Common myeloid progenitor, CD34-positive (primary cell): ENCODE results near the gene RHOD.

ENCODE experiments used
- CTCF ChIA-PET: fragments of 350-600 bp; sonication (Branson Sonifier 250); formaldehyde crosslinking; loops from one replicate; lab custom pipeline; 2021; ENCODE audit warnings: antibody characterized with exemption; lab: Charles Lee
- POLR2A ChIA-PET: fragments of 350-600 bp; sonication (Branson Sonifier 250); formaldehyde crosslinking; loops from one replicate; lab custom pipeline; 2021; ENCODE audit warnings: antibody characterized with exemption; lab: Charles Lee
- DNase-seq, 3 donors: peaks; one replicate each; pipeline versions ENCODE4 v3.0.0 to v3.0.0-alpha.2; 2013
- H3K27ac ChIP-seq, 2 experiments: 1 replicate in 1 of 2; 2 replicates in 1 of 2; pipeline ENCODE4 v1.7.0; 2013; ENCODE audit warnings: inconsistent platforms in 2 of 2, low read length in 2 of 2, mild to moderate bottlenecking in 2 of 2, low read depth in 1 of 2, moderate library complexity in 1 of 2; ENCODE audit not compliant: severe bottlenecking in 2 of 2, insufficient read depth in 1 of 2, poor library complexity in 1 of 2
- H3K27me3 ChIP-seq, 5 experiments: replicated peaks in 2 of 5; 1 replicate in 3 of 5; 2 replicates in 2 of 5; pipeline versions ENCODE4 v1.6.1 to v1.7.0; 2013; ENCODE audit warnings: low read length in 4 of 5, mild to moderate bottlenecking in 2 of 5, moderate library complexity in 2 of 5, inconsistent platforms in 1 of 5; ENCODE audit not compliant: insufficient read depth in 5 of 5, control insufficient read depth in 4 of 5
- H3K36me3 ChIP-seq, 4 experiments: 1 replicate in 2 of 4; 2 replicates in 2 of 4; pipeline versions ENCODE4 v1.6.1 to v1.7.0; 2013; ENCODE audit warnings: low read length in 3 of 4, control low read depth in 1 of 4, mild to moderate bottlenecking in 1 of 4; ENCODE audit not compliant: control insufficient read depth in 4 of 4, insufficient read depth in 4 of 4
- H3K4me1 ChIP-seq, 4 experiments: 1 replicate in 3 of 4; 2 replicates in 1 of 4; pipeline versions ENCODE4 v1.6.1 to v1.7.1; 2013; ENCODE audit warnings: low read length in 3 of 4, mild to moderate bottlenecking in 3 of 4, control low read depth in 1 of 4, inconsistent platforms in 1 of 4, moderate library complexity in 1 of 4; ENCODE audit not compliant: control insufficient read depth in 4 of 4, insufficient read depth in 4 of 4; ENCODE audit errors: control extremely low read depth in 1 of 4
- H3K4me3 ChIP-seq, 7 experiments: 1 replicate in 4 of 7; 2 replicates in 3 of 7; pipeline versions ENCODE4 v1.5.1 to v1.7.0; 2013; ENCODE audit warnings: mild to moderate bottlenecking in 7 of 7, low read length in 6 of 7, moderate library complexity in 6 of 7, inconsistent platforms in 2 of 7, low read depth in 2 of 7, control low read depth in 1 of 7; ENCODE audit not compliant: insufficient read depth in 4 of 7, control insufficient read depth in 1 of 7; ENCODE audit errors: extremely low read depth in 1 of 7
- H3K9me3 ChIP-seq, 5 experiments: 1 replicate in 4 of 5; 2 replicates in 1 of 5; pipeline versions ENCODE4 v1.6.1 to v1.7.1; 2013; ENCODE audit warnings: low read length in 4 of 5, mild to moderate bottlenecking in 2 of 5, inconsistent platforms in 1 of 5, low read depth in 1 of 5, moderate library complexity in 1 of 5; ENCODE audit not compliant: control insufficient read depth in 4 of 5, insufficient read depth in 2 of 5; ENCODE audit errors: control extremely low read depth in 1 of 5
- whole genome bisulfite sequencing: methylation state at CpG from one replicate; pipeline ENCODE4 v1.1.5; 2013; ENCODE audit not compliant: insufficient coverage; 5-methylcytosine and 5-hydroxymethylcytosine counted together

The RHOD gene

DNA sequence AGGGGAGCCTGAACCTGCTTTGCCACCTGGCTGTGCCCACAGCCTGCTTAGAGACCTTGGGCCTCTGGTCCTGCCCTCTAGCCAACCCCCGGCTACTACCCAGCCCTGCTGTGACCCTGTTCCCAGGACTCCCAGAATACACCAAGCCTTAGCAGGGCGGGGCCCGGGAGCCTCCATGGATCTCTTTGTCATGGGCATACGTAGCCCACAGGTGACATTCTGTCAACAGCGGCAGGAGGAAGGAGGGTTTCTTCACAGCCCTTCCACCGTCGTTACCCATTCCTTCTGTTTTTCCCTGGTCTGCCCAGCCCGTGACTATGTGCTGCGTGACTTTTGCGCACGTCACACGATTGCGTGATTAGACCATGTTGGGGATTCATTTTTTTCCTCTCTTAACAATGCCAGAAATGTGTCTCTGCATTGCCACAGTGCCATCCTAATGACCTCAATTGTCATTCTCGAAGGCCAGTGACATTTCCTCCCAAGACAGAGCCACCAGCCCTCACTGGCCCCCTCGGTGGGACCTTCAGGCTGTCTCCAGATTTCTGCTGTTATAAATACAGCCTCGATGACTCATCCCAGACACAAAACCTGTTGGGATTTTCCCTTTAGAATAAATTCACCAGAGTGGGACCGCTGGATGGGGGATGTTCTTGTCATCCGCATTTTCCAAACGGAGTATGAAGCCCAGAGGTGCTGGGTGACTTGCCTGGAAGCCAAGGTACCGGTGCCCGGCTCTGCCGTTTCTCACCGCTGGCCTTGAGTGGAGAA is 24.7 kb upstream of the RHOD start:
- H3K27ac ChIP-seq = no peak overlapping the region
- POLR2A ChIA-PET = no interaction called here
- no peaks in the 10 kb centered on the region for H3K9me3 ChIP-seq

DNA sequence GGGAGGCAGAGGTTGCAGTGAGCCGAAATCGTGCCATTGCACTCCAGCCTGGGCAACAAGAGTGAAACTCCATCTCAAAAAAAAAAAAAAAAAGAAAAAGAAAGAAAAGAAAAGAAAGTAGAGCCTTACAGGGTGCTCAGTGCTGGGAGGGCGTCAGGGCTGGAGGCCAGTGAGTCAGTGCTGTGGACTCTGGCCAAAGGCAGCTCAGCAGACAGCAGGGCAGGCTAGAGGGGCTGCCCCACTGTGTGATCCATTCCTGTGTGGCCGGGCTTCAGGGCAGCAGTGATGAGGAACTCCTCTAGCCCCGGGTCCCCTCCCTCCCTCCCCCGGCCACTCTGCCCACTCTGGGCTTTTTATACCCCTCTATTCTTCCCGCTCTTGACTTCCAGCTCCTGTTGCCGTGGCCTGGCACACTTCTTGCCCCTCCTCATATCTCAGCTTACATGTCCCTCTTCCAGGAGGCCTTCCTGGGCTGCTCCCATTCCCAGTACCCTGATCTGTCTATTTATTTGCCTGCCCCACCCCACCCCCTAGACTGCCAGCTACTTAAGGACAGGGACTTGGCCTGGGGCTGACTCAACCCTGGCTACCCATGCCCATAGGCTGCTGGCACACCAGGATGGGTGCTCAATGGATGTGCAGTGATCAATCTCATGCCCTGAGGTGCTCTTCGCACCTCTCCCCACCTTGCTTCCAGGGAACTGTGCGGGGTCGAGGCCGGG is 23.7 kb upstream of the RHOD start:
- CTCF ChIA-PET = no interaction called here

More for the DNA sequence above, 24.7 kb upstream of the RHOD start:
- 82% methylated on average over 22 of the region's 23 CpGs for WGBS
- Histone ChIP-seq H3K27me3 (peaks cover 2 to 81% (median 43%) of the 10 kb centered on the region in 5 experiments), H3K4me3 (no peak overlapping the region), H3K4me1 (peaks cover 0 to 7% (median 0%) of the 10 kb centered on the region in 4 experiments), H3K36me3 (no peaks in the 10 kb centered on the region)
- CTCF ChIA-PET = no interaction called here
- DNase-seq = no peak

DNA sequence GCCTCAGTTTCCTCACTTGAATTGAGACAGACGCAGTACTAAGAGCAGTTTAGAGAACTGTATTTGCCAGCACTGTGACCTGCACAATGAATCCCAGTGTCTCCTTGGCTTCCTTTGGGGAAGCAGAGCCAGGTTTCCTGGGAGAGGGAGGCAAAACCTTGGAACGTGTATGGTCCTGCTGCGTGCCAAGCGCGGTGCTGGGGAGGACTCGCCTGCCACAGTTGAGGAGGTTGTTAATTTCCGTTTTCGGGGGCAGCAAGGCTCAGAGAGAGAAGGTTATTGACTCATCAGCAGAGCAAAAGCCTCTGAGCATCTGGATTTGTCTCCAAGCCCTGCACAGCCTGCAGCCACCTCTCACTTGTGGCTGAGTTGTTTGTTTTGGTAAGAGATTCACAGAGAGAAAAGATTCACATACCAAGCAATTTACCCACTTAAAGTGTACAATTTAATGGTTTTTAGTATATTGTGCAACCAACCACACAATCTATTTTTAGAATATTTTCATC is 22.9 kb upstream of the RHOD start:
- H3K27me3 ChIP-seq = peaks cover 2 to 64% (median 29%) of the 10 kb centered on the region in 5 experiments
- no peaks in the 10 kb centered on the region for H3K36me3 ChIP-seq
- ChIA-PET POLR2A (no interaction called here), CTCF (no interaction called here)
- 89% methylated on average over 7 of the region's 8 CpGs for WGBS
- no peak overlapping the region for H3K27ac ChIP-seq
- peaks cover 0 to 7% (median 0%) of the 10 kb centered on the region in 4 experiments for H3K4me1 ChIP-seq
- no peak overlapping the region for H3K4me3 ChIP-seq
- H3K9me3 ChIP-seq = no peaks in the 10 kb centered on the region
- DNase-seq = no peak

More for the DNA sequence above, 23.7 kb upstream of the RHOD start:
- Histone ChIP-seq H3K36me3 (no peaks in the 10 kb centered on the region), H3K27me3 (peaks cover 2 to 72% (median 36%) of the 10 kb centered on the region in 5 experiments), H3K4me1 (peaks cover 0 to 7% (median 0%) of the 10 kb centered on the region in 4 experiments), H3K9me3 (no peaks in the 10 kb centered on the region), H3K4me3 (no peak overlapping the region), H3K27ac (no peak overlapping the region)
- no peak for DNase-seq
- POLR2A ChIA-PET = no interaction called here
- WGBS = 67% methylated on average over 10 of the region's 12 CpGs

DNA sequence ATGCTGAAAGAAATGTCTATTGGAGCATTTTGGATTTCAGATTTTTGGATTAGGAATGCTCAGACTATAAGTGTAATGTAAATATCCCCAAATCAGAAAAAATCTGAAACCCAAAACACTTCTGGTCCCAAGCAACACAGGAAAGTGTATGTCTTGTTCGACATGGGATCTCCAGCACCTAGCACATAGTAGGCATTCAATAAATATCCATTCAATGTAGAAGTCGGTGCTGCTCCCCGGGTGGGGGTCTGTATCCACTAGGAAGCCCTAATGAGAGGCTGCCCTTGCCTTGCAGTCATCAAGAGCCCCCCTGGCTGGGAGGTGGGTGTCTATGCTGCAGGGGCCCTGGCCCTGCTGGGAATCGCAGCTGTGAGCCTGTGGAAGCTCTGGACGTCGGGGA is 22.3 kb upstream of the RHOD start:
- POLR2A ChIA-PET = no interaction called here
- WGBS = 82% methylated on average over 2 of the region's 6 CpGs
- peaks cover 2 to 58% (median 23%) of the 10 kb centered on the region in 5 experiments for H3K27me3 ChIP-seq

DNA sequence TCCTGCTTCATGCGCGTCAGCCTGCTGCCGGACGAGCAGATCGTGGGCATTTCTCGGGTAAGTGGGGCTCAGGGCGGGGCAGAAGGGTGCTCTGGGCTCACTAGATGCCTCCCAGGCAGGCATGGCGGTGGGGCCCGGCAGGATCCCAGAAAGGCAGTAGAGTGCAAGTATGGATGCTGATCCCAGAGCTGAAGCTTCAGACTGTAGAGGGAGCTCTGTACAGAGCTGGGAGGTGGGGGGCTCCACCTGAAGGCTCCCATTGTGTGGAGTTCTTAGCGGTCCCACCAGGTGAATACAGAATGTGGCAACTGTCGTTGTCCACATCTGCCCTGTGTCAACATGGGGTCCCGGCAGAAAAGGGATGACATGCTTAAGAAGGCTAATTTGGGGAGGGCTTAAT is 16.5 kb upstream of the RHOD start:
- no peaks in the 10 kb centered on the region for H3K9me3 ChIP-seq
- H3K36me3 ChIP-seq = no peaks in the 10 kb centered on the region
- H3K27me3 ChIP-seq = peaks cover 0 to 44% (median 8%) of the 10 kb centered on the region in 5 experiments
- ChIA-PET CTCF (interaction anchor here (0.9 kb wide), 1 partner anchor 32 kb away, joined by 3 read pairs; no protein-coding TSS in a partner anchor), POLR2A (no interaction called here)
- H3K4me1 ChIP-seq = no peaks in the 10 kb centered on the region
- H3K27ac ChIP-seq = no peak overlapping the region
- DNase-seq = no peak
- no peak overlapping the region for H3K4me3 ChIP-seq
- WGBS = 90% methylated on average over 7 of the region's 12 CpGs

More for the DNA sequence above, 22.3 kb upstream of the RHOD start:
- DNase-seq = no peak
- Histone ChIP-seq H3K4me1 (peaks cover 0 to 7% (median 0%) of the 10 kb centered on the region in 4 experiments), H3K27ac (no peak overlapping the region), H3K36me3 (no peaks in the 10 kb centered on the region), H3K9me3 (no peaks in the 10 kb centered on the region), H3K4me3 (no peak overlapping the region)
- CTCF ChIA-PET = no interaction called here

DNA sequence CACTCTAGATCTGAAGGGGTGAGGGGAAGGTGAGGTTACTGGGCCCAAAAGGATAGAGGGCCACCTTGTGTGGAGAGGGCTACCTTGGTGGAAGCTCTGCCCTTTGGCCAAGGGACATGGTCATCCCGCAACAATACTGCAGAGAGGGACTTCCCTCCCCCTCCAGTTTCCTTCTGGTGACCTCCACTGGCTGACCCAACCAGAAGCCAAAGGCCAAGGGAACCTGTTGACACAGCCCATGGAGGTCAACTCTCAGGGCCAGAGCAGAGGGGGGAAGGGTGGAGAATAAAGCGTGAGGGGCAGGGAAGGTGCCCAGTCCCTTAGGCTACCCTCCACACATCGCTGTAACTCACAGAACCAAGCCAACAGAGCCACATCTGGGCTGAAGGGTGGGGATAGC is 15.0 kb upstream of the RHOD start:
- peaks cover 0 to 49% (median 8%) of the 10 kb centered on the region in 5 experiments for H3K27me3 ChIP-seq
- WGBS = 100% methylated on average over 1 of the region's 3 CpGs
- no peaks in the 10 kb centered on the region for H3K4me1 ChIP-seq
- ChIA-PET CTCF (interaction anchor here (1.8 kb wide), 1 partner anchor 14 kb away, joined by 4 read pairs; no protein-coding TSS in a partner anchor), POLR2A (no interaction called here)
- no peak for DNase-seq
- H3K9me3 ChIP-seq = no peaks in the 10 kb centered on the region
- H3K4me3 ChIP-seq = no peak overlapping the region
- no peaks in the 10 kb centered on the region for H3K36me3 ChIP-seq
- H3K27ac ChIP-seq = no peak overlapping the region
